DOHH2 (cell line): Measurements from ENCODE around the gene SMYD5.
A peak's percentile ranks its signal among the peaks of the same experiment; 100 is the strongest.

ENCODE experiments used
- H3F3A ChIP-seq: fragments of 200-600 bp; sonication (generic), shearing (Covaris generic); 2 replicates; pipeline ENCODE4 v1.6.0; 2016; ENCODE audit warnings: antibody characterized with exemption, mild to moderate bottlenecking; ENCODE audit not compliant: control insufficient read depth, insufficient read depth
- H3K27ac ChIP-seq: fragments of 200-600 bp; sonication (generic); 2 replicates; pipeline ENCODE4 v1.5.1; 2014; ENCODE audit warnings: low read depth, mild to moderate bottlenecking, low read length, moderate library complexity
- H3K27me3 ChIP-seq: fragments of 200-600 bp; sonication (generic); 2 replicates; pipeline ENCODE4 v1.6.1; 2014; ENCODE audit warnings: mild to moderate bottlenecking, low read length, mixed read lengths; ENCODE audit not compliant: control insufficient read depth
- H3K36me3 ChIP-seq: fragments of 200-600 bp; sonication (generic); 2 replicates; pipeline ENCODE4 v1.6.1; 2014; ENCODE audit warnings: mild to moderate bottlenecking, low read length, moderate library complexity, mixed read lengths; ENCODE audit not compliant: control insufficient read depth
- H3K4me1 ChIP-seq: fragments of 200-600 bp; sonication (generic); 2 replicates; pipeline ENCODE4 v1.6.1; 2014; ENCODE audit warnings: mild to moderate bottlenecking, low read length, mixed read lengths; ENCODE audit not compliant: control insufficient read depth
- H3K4me2 ChIP-seq: fragments of 200-600 bp; sonication (generic); 2 replicates; pipeline ENCODE4 v1.6.0; 2014; ENCODE audit warnings: mild to moderate bottlenecking, low read length, moderate library complexity
- H3K4me3 ChIP-seq: fragments of 200-600 bp; sonication (generic); 2 replicates; pipeline ENCODE4 v1.5.1; 2014; ENCODE audit warnings: mild to moderate bottlenecking, low read length, mixed read lengths
- H3K79me2 ChIP-seq: fragments of 200-600 bp; sonication (generic); 2 replicates; pipeline ENCODE4 v1.6.1; 2014; ENCODE audit warnings: mild to moderate bottlenecking, low read length, mixed read lengths; ENCODE audit not compliant: control insufficient read depth
- H3K9me2 ChIP-seq: fragments of 200-600 bp; sonication (generic); replicated peaks from 2 replicates; pipeline ENCODE4 v1.6.1; 2014; ENCODE audit warnings: mild to moderate bottlenecking, low read length, mixed read lengths; ENCODE audit not compliant: control insufficient read depth
- H3K9me3 ChIP-seq: fragments of 200-600 bp; sonication (generic); 2 replicates; pipeline ENCODE4 v1.6.1; 2014; ENCODE audit warnings: antibody characterized with exemption, low read length, mixed read lengths; ENCODE audit not compliant: control insufficient read depth, insufficient read depth
- H4K20me1 ChIP-seq: fragments of 200-600 bp; sonication (generic); 2 replicates; pipeline ENCODE4 v1.6.0; 2014; ENCODE audit warnings: low read depth, mild to moderate bottlenecking, antibody characterized with exemption, low read length, moderate library complexity; ENCODE audit not compliant: control insufficient read depth, insufficient read depth
- EZH2phosphoT487 ChIP-seq: fragments of 200-600 bp; sonication (generic); IDR thresholded peaks from 2 replicates; pipeline ENCODE4 v1.6.1; 2017; ENCODE audit warnings: borderline replicate concordance, mild to moderate bottlenecking, antibody characterized with exemption, low read length, moderate library complexity, mixed read lengths
- TF ChIP-seq, protein P1 (sequence below): fragments of 200-600 bp; sonication (generic); IDR thresholded peaks from one replicate; pipeline ENCODE4 v1.5.1; 2014; ENCODE audit warnings: antibody characterized with exemption, mild to moderate bottlenecking, low read depth, low read length; ENCODE audit not compliant: poor library complexity, severe bottlenecking

The SMYD5 gene

DNA sequence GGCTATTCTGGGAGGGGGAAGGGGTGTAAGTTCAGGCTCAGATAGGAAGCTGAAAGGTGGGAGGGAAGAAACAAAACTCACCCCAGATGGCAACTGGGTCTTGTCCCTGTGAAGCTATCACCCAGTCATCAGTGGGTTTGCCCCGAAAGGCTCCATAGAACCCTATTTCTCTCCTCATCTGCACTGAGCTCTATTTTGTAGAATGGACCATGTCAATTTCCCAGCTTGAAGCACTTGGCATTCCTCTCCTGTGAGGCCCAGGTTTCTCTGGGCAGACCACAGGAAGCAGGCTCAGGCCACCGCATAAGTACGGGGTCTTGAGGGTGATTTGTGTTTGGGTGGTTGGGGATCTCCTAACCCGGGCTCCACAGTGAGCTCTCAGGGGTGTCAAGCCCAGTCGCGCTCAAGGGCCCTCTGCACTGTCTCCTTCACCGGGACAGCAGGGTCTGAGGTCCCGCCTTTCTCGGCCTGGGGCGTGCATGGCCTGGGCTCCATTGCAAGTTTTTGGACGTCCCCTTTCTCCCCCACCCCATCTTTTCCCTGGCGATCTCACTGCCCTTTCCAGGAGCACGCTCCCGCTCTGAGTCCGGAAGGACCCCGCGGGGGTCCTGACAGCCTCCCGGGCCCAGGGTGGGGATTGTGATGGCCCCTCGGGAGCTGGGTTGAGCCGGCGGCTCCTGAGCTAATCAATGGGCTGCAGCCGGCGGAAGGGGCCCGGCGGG is 38.9 kb upstream of the SMYD5 start:
- Histone ChIP-seq H3K4me3 (peak overlapping the region; percentile 6), H3K9me2 (no peaks in the 10 kb centered on the region), H3K9me3 (no peaks in the 10 kb centered on the region), H3F3A (no peaks in the 10 kb centered on the region), H3K4me1 (peaks cover 22% of the 10 kb centered on the region), H3K27me3 (peaks cover 55% of the 10 kb centered on the region), H3K27ac (no peak overlapping the region), H3K4me2 (peak overlapping the region; percentile 58), H3K79me2 (no peaks in the 10 kb centered on the region), H3K36me3 (no peaks in the 10 kb centered on the region), H4K20me1 (0 out of 2 replicates have a peak, but pooled peaks cover 2% of the 10 kb centered on the region)
- TF ChIP-seq, protein P1, sequence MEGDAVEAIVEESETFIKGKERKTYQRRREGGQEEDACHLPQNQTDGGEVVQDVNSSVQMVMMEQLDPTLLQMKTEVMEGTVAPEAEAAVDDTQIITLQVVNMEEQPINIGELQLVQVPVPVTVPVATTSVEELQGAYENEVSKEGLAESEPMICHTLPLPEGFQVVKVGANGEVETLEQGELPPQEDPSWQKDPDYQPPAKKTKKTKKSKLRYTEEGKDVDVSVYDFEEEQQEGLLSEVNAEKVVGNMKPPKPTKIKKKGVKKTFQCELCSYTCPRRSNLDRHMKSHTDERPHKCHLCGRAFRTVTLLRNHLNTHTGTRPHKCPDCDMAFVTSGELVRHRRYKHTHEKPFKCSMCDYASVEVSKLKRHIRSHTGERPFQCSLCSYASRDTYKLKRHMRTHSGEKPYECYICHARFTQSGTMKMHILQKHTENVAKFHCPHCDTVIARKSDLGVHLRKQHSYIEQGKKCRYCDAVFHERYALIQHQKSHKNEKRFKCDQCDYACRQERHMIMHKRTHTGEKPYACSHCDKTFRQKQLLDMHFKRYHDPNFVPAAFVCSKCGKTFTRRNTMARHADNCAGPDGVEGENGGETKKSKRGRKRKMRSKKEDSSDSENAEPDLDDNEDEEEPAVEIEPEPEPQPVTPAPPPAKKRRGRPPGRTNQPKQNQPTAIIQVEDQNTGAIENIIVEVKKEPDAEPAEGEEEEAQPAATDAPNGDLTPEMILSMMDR = no peak
- peak; percentile 83; the same call in 1 of the 2 replicates for TF ChIP-seq EZH2phosphoT487

DNA sequence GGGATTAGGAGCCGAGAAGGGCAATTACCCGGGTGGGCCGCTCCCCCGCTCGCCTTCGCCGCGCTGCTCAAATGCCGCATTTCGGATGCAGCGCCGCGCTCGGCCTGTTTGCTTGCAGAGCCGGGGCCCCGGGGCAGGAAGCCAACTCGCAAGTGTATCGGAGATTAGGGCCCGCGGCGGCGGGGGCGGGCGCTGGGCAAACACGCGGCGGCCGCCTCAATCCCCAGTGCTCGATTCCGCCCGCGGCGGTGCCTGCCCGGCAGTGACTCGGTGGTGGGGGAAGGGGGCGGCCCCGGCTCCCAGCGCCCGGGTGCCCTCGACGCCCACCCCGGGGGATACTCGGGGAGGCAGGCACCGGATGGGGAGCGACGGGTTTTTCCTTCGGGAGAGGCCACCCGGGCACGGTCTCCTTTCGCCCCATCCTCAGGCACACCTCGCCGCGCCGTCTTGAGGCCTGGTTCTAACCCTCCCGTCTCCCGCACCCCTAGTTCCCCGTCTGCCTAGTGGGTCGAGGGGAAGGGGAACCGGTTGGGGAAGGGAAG is 38.3 kb upstream of the SMYD5 start:
- TF ChIP-seq EZH2phosphoT487 = peak; percentile 9; the same call in 1 of the 2 replicates
- TF ChIP-seq, protein P1 = no peak
- H3K4me3 ChIP-seq = peak overlapping the region; percentile 6
- no peaks in the 10 kb centered on the region for H3K36me3 ChIP-seq
- no peak overlapping the region for H3K27ac ChIP-seq
- peaks cover 22% of the 10 kb centered on the region for H3K4me1 ChIP-seq
- 0 out of 2 replicates have a peak, but pooled peaks cover 2% of the 10 kb centered on the region for H4K20me1 ChIP-seq
- H3K27me3 ChIP-seq = peaks cover 55% of the 10 kb centered on the region
- H3K79me2 ChIP-seq = no peaks in the 10 kb centered on the region
- H3K4me2 ChIP-seq = peak overlapping the region; percentile 58
- H3F3A ChIP-seq = no peaks in the 10 kb centered on the region
- H3K9me2 ChIP-seq = no peaks in the 10 kb centered on the region
- no peaks in the 10 kb centered on the region for H3K9me3 ChIP-seq

DNA sequence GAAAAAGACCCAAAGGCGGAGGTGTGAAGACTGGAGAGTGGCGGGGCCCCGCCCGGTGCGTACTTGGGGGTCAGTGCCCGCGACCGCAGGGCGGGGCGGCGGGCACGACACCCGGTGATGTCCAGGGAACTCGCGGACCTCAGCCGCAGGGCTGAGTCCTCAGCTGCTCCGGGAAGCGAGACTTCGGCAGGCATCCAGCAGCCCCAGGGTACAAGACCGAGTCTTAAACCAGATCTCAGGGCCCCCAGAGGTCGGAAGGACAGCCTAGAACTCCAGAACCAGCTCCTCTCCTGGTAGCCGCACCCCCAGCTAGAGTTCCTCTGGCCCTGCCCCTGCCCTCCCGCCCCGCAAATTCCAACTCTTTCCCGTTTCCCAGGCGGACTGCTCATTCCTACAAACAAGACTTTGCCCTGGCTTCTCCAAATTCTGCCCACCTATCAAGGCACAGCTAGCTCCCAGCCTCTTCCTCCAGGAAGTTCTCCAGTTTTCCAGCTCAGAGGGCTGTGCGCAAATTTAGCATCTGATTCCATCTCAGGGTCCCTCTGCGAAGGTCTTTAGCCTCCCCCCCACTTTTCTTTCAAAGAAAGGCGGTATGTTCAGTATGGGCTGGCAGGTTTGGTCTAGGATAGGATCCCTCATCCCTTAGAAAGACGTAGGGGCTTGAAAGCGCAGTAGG is 37.7 kb upstream of the SMYD5 start:
- H3K4me3 ChIP-seq = peak overlapping the region; percentile 6; the same call in 1 of the 2 replicates
- H3K27me3 ChIP-seq = peaks cover 55% of the 10 kb centered on the region
- no peaks in the 10 kb centered on the region for H3K36me3 ChIP-seq
- no peaks in the 10 kb centered on the region for H3F3A ChIP-seq
- H3K79me2 ChIP-seq = no peaks in the 10 kb centered on the region
- peaks cover 22% of the 10 kb centered on the region for H3K4me1 ChIP-seq
- TF ChIP-seq, protein P1 = no peak
- peak; percentile 14; the same call in 1 of the 2 replicates for TF ChIP-seq EZH2phosphoT487
- no peak overlapping the region for H3K27ac ChIP-seq
- no peaks in the 10 kb centered on the region for H3K9me3 ChIP-seq
- H4K20me1 ChIP-seq = 0 out of 2 replicates have a peak, but pooled peaks cover 2% of the 10 kb centered on the region
- H3K9me2 ChIP-seq = no peaks in the 10 kb centered on the region
- peak overlapping the region; percentile 95 for H3K4me2 ChIP-seq
